ENCODE measurements around the gene CRBN. TPM values are rescaled to one million over a fixed set of nuclear protein-coding genes. Genes with fewer than 3 reads are reported as not detected.
A peak's percentile ranks its signal among the peaks of the same experiment; 100 is the strongest.

CRBN gene
- total RNA-seq, 4 donors from 2014 or later: 40.2 to 207 (median 74.5) TPM

GRCh38 chr3:3127432-3128010 is 52.0 kb downstream of the CRBN start:
- Histone ChIP-seq H3K27me3 (no peaks in the 10 kb centered on the region), H3K27ac (peak overlapping the region; percentile 86 to 87), H3K9me3 (no peaks in the 10 kb centered on the region), H3K4me1 (no peaks in the 10 kb centered on the region), H3K4me3 (peak overlapping the region; percentile 58 to 61), H3K36me3 (no peaks in the 10 kb centered on the region)
- no peak for DNase-seq
- intact Hi-C loops (cut with DNase I; ENCODE audit: low total_unique reads): no loop called here
- TF ChIP-seq POLR2A (IDR thresholded peaks at IDR 0.05): no peak
- TF ChIP-seq, protein P1, sequence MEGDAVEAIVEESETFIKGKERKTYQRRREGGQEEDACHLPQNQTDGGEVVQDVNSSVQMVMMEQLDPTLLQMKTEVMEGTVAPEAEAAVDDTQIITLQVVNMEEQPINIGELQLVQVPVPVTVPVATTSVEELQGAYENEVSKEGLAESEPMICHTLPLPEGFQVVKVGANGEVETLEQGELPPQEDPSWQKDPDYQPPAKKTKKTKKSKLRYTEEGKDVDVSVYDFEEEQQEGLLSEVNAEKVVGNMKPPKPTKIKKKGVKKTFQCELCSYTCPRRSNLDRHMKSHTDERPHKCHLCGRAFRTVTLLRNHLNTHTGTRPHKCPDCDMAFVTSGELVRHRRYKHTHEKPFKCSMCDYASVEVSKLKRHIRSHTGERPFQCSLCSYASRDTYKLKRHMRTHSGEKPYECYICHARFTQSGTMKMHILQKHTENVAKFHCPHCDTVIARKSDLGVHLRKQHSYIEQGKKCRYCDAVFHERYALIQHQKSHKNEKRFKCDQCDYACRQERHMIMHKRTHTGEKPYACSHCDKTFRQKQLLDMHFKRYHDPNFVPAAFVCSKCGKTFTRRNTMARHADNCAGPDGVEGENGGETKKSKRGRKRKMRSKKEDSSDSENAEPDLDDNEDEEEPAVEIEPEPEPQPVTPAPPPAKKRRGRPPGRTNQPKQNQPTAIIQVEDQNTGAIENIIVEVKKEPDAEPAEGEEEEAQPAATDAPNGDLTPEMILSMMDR (IDR thresholded peaks at IDR 0.05): no peak

GRCh38 chr3:3126477-3127431 is 52.7 kb downstream of the CRBN start, which contains the start of gene TRNT1:
Gene TRNT1 (plus strand): TSS chr3:3126940. CDS start chr3:3129041, 2,101 bp downstream.
- intact Hi-C loops (cut with DNase I; ENCODE audit: low total_unique reads): no loop called here
- peak; percentile 95 to 96 for DNase-seq
- H3K36me3 ChIP-seq: no peaks in the 10 kb centered on the region
- H3K4me3 ChIP-seq: peak within 1 kb of the TSS; percentile 58 to 61
- H3K4me1 ChIP-seq: no peaks in the 10 kb centered on the region
- H3K27ac ChIP-seq: peak within 1 kb of the TSS; percentile 86 to 87
- TF ChIP-seq, protein P1 (IDR thresholded peaks at IDR 0.05): peak in 1 of 4 experiments; percentile 13
- TF ChIP-seq POLR2A (IDR thresholded peaks at IDR 0.05): peak; percentile 60 to 91
- H3K9me3 ChIP-seq: no peaks in the 10 kb centered on the region
- no peaks in the 10 kb centered on the region for H3K27me3 ChIP-seq

GRCh38 chr3:3125977-3126376 is 53.5 kb downstream of the CRBN start:
- Histone ChIP-seq H3K27ac (peak overlapping the region; percentile 86 to 87), H3K27me3 (no peaks in the 10 kb centered on the region), H3K36me3 (no peaks in the 10 kb centered on the region), H3K4me3 (peak overlapping the region; percentile 58 to 61), H3K9me3 (no peaks in the 10 kb centered on the region), H3K4me1 (no peaks in the 10 kb centered on the region)
- TF ChIP-seq, protein P1 (IDR thresholded peaks at IDR 0.05): no peak
- TF ChIP-seq POLR2A (IDR thresholded peaks at IDR 0.05): no peak
- intact Hi-C loops (cut with DNase I; ENCODE audit: low total_unique reads): no loop called here
- no peak for DNase-seq

DNA sequence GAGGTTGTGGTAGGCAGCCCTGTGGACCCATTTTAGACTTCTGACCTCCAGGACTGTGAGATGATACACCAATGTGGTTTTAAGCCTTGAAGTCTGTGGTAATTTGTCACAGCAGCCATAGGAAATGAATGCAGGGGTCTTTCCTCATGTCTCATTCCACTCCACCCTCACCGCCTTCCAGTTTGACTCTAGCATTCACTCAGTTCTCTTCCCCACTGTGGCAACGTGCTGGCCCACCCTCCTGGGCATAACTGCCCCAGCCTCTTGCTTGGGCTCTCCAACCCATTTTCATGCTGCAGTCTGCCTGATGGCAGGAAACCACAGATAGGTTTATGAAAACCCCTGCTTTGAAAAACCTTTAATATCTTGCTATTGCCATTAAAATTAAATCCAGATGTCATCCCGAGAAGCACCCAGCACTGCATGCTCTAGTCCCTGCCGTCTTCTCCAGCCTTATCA is 60.1 kb downstream of the CRBN start:
- H3K9me3 ChIP-seq: no peaks in the 10 kb centered on the region
- no peaks in the 10 kb centered on the region for H3K27me3 ChIP-seq
- no peaks in the 10 kb centered on the region for H3K36me3 ChIP-seq
- intact Hi-C loops (cut with DNase I; ENCODE audit: low total_unique reads): no loop called here
- H3K4me1 ChIP-seq: no peaks in the 10 kb centered on the region
- DNase-seq: no peak
- TF ChIP-seq, protein P1 (IDR thresholded peaks at IDR 0.05): no peak
- TF ChIP-seq POLR2A (IDR thresholded peaks at IDR 0.05): no peak
- H3K27ac ChIP-seq: no peak overlapping the region
- H3K4me3 ChIP-seq: no peak overlapping the region

DNA sequence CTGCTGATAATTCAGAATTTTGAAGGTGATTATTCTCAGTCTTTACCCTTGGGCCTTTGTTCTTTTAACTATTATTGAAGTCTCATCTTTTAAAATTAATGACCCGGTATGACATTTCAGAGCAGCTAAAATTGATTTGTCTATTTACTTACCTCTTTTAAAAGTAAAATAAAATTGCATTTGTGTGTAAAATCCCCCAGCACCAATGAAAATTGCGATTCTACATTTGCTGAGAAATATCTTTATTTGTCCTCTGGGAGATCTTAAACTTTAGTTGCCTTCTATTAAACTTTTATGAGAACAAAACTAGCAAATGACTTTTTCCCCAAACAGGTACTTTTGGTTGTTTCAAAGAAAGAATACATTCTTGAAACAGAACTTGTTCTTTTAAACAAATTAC is 61.8 kb downstream of the CRBN start:
- no peak for DNase-seq
- Histone ChIP-seq H3K4me3 (no peak overlapping the region), H3K36me3 (no peaks in the 10 kb centered on the region), H3K9me3 (no peaks in the 10 kb centered on the region), H3K27ac (no peak overlapping the region), H3K4me1 (no peaks in the 10 kb centered on the region), H3K27me3 (no peaks in the 10 kb centered on the region)
- intact Hi-C loops (cut with DNase I; ENCODE audit: low total_unique reads): no loop called here
- TF ChIP-seq, protein P1 (IDR thresholded peaks at IDR 0.05): no peak
- TF ChIP-seq POLR2A (IDR thresholded peaks at IDR 0.05): no peak

All from uterus (tissue), 4 donors.